Hepatic stellate cell (primary cell): ENCODE data around the gene DMKN.

Source experiments
- DNase-seq: peaks from one replicate; pipeline ENCODE4 v3.0.0; 2011; ENCODE audit warnings: low spot score

The DMKN gene

GRCh38 chr19:35513628-35514281, at the start of gene DMKN:
Gene DMKN (minus strand): TSS chr19:35513649. CDS start chr19:35513475, 174 bp downstream.
- DNase-seq, result no peak

GRCh38 chr19:35562776-35563175, 49.3 kb upstream of the DMKN start:
- no peak for DNase-seq

GRCh38 chr19:35562336-35562735, 48.9 kb upstream of the DMKN start:
- no peak for DNase-seq

GRCh38 chr19:35561436-35561835, 48.0 kb upstream of the DMKN start:
- DNase-seq, result no peak

- no peak for DNase-seq
These were observed 47.2 kb upstream of the DMKN start for GRCh38 chr19:35560677-35561076.

GRCh38 chr19:35560271-35560670, 46.8 kb upstream of the DMKN start:
- DNase-seq, result no peak

GRCh38 chr19:35559781-35560180, 46.3 kb upstream of the DMKN start:
- DNase-seq, result no peak

GRCh38 chr19:35559281-35559659, 45.8 kb upstream of the DMKN start:
- no peak for DNase-seq

- DNase-seq, result no peak
These were observed 45.2 kb upstream of the DMKN start for GRCh38 chr19:35558400-35559280.

GRCh38 chr19:35557539-35558399, 44.3 kb upstream of the DMKN start:
- DNase-seq, result no peak

GRCh38 chr19:35556846-35557538, 43.5 kb upstream of the DMKN start:
- no peak for DNase-seq

- DNase-seq, result no peak
These were observed 42.7 kb upstream of the DMKN start for GRCh38 chr19:35556025-35556590.

- DNase-seq, result no peak
These were observed 42.0 kb upstream of the DMKN start for GRCh38 chr19:35555301-35556005.

GRCh38 chr19:35554076-35554475, 40.6 kb upstream of the DMKN start:
- DNase-seq, result no peak

- DNase-seq, result no peak
These were observed 40.0 kb upstream of the DMKN start for GRCh38 chr19:35553385-35554000.

- no peak for DNase-seq
These were observed 39.3 kb upstream of the DMKN start for GRCh38 chr19:35552534-35553384.

GRCh38 chr19:35551091-35551810, 37.8 kb upstream of the DMKN start:
- DNase-seq, result no peak

- no peak for DNase-seq
These were observed 36.6 kb upstream of the DMKN start for GRCh38 chr19:35549879-35550523.
